GM12892 (cell line): ENCODE data around the gene MTF2.
"Not testable (repeated sequence)": the region's sequence is repeated elsewhere in the genome, so short reads cannot be mapped to it uniquely, and the experiment has no call there.

Experiments used
- DNase-seq: peaks from one replicate; pipeline ENCODE4 v3.0.0; 2011; ENCODE audit not compliant: insufficient read length
- FAIRE-seq: peaks from 2 replicates; lab custom pipeline; 2011; peaks lifted over from hg19 to GRCh38; lab: Jason Lieb, UNC
- POLR2A ChIP-seq: IDR thresholded peaks from 2 replicates; pipeline ENCODE4 v1.6.1; 2011; ENCODE audit warnings: low read depth, low read length, control low read depth
- POLR2AphosphoS5 ChIP-seq: IDR thresholded peaks from 2 replicates; pipeline ENCODE4 v1.6.1; 2011; ENCODE audit warnings: low read depth, low read length, control low read depth
- TAF1 ChIP-seq: IDR thresholded peaks from 2 replicates; pipeline ENCODE4 v1.6.1; 2011; ENCODE audit warnings: low read depth, mild to moderate bottlenecking, control low read depth, low read length, borderline replicate concordance

MTF2 gene

DNA sequence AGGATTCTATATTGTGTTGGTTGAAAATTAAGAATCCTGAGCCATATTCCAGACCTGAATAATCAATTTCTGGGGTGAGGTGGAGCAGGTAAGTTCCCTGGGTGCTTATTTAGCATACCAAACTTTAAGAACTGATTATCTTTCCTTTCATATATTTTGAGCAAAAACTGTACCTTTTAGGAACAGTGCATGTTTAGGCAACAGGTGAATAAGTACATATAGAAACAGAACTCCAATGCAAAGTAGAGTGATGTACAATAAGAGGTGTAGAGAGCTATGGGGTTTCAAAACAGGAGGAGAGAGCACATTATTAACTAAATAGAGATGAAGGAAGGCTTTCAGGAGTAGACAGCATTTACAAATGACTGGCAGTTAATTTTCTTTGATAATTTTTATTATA lies 72.4 kb downstream of the MTF2 start:
- TF ChIP-seq POLR2AphosphoS5 (no peak), TAF1 (no peak), POLR2A (no peak)
- no peak for DNase-seq
- FAIRE-seq = peak; percentile 14

DNA sequence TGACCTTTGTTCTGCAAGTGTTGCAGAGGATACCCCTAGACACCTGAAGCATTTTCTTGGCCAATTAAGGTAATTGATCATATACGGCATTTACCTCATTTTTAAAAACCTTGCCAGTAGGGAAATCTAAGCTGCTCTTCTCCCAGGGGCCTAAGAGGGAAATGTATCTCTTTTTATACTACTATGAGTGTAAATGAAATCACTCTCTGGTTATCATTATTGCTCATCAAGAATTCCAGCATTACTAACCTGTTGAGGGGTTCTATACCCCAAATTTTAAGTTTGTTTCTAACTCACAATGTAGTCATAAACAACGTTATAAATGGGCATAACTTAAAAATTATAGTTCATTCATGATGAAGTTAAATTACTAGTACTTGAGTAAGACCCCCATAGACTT lies 73.8 kb downstream of the MTF2 start:
- FAIRE-seq (no peak), DNase-seq (no peak)
- no peak for TF ChIP-seq POLR2A
- no peak for TF ChIP-seq POLR2AphosphoS5
- TF ChIP-seq TAF1 = no peak

DNA sequence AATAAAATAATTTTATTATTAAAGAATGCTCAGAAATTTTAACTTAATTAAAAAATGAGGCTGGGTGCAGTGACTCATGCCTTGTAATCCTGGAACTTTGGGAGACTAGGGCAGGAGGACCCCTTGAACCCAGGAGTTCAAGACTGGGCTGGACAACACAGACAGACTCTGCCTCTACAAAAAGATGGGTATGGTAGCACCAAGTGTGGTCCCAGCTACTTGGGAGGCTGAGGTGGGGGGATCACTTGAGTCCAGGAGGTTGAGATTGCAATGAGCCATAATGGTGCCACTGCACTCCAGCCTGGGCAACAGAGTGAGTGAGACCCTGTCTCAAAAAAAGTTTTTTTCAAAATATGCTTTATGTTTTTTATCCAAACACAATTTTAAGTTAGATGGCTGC lies 75.8 kb downstream of the MTF2 start:
- TF ChIP-seq TAF1 (no peak), POLR2AphosphoS5 (no peak), POLR2A (no peak)
- DNase-seq (no peak), FAIRE-seq (no peak)

DNA sequence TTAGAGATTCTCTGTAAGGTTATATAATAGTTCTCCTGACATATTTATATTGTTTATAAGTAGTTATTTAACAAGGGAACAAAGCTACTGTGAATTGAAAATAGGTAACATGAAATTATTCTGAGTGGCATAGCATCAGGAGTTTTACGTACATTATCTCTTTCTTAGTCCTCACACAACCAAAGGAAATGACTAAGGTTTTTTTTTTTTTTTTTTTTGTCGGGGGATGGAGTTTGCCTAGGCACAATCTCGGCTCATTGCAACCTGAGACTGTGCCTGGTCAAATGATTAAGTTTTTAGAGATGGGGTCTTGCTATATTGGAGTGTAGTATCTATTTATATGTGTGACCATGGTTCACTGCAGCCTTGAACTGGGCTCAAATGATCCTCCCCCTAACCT lies 76.3 kb downstream of the MTF2 start:
- TF ChIP-seq POLR2A (no peak), POLR2AphosphoS5 (no peak), TAF1 (no peak)
- no peak for DNase-seq
- no peak for FAIRE-seq

DNA sequence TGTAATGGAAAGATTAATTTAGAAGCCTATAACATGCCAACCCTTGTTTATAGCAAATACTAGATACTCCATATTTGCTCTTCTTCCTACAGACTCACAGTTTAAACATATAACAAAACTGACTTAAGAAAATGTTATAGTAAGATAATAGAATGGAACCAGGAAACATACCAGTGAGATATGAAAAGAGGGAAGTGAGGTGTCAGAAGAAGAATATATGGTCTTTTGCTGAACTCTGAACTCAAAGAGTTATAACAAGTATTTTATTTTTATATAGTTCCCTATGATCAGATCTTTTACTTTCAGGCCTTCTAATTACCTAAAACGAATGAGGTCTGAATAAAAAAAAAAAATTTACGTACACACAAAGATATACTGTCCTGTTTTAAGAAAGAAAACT lies 80.3 kb downstream of the MTF2 start:
- DNase-seq (no peak), FAIRE-seq (no peak)
- no peak for TF ChIP-seq POLR2A
- no peak for TF ChIP-seq TAF1
- TF ChIP-seq POLR2AphosphoS5 = no peak

DNA sequence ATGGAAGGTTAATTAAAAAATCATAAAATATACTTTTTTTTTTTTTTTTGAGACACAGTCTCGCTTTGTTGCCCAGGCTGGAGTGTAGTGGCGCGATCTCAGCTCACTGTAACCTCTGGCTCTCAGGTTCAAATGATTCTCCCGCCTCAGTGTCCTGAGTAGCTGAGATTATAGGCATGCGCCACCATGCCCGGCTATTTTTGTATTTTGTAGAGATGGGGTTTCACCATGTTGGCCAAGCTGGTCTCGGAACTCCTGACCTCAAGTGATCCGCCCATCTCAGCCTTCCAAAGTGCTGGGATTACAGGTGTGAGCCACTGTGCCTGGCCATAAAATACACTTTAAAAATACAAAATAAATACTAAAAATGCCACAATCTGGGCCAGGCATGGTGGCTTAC lies 84.2 kb downstream of the MTF2 start:
- not testable (repeated sequence) for FAIRE-seq, DNase-seq

DNA sequence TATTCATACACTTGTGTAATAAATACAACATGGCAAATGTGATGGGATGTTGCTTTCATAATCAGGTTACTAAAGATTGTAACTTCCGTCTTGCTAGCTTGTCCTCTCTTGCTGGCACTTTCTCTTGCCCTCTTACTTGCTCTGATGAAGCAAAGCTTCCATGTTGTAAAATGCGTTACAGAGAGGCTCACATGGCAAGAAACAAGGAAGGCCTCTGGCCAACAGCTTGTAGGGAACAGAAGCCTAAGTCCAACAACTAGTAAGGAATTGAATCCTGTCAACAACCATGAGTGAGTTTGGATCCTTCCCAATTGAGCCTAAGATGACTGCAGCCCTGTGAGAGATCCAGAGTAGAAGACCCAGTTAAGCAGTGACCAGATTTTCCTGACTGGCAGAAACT lies 85.7 kb downstream of the MTF2 start:
- TF ChIP-seq POLR2A = no peak
- TF ChIP-seq TAF1 = no peak
- TF ChIP-seq POLR2AphosphoS5 = no peak
- FAIRE-seq (no peak), DNase-seq (no peak)

DNA sequence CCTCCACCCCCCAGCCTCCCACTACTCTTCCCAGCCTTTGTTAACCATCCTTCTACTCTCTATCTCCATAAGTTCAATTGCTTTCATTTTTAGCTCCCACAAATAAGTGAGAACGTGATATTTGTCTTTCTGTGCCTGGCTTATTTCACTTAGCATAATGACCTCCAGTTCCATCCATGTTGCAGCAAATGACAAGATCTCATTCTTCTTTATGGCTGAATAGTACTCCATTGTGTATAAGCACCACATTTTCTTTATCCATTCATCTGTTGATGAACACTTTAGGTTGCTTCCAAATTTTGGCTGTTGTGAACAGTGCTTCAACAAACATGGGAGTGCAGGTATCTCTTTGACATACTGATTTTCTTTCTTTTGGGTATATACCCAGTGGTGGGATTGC lies 86.8 kb downstream of the MTF2 start:
- not testable (repeated sequence) for FAIRE-seq, DNase-seq

DNA sequence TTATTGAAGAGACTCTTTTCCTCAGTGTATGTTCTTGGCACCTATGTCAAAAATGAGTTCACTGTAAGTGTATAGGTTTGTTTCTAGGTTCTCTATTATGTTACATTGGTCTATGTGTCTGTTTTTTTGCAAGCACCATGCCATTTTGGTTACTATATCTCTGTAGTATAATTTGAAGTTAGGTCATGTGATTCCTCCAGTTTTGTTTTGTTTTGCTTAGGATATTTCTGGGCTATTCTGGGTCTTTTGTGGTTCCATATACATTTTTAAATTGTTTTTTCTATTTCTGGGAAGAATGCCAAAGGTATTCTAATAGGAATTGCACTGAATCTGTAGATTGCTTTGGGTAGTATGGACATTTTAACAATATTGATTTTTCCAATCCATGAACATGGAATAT lies 87.9 kb downstream of the MTF2 start:
- TF ChIP-seq TAF1 = no peak
- no peak for TF ChIP-seq POLR2A
- TF ChIP-seq POLR2AphosphoS5 = no peak
- FAIRE-seq (no peak), DNase-seq (no peak)

DNA sequence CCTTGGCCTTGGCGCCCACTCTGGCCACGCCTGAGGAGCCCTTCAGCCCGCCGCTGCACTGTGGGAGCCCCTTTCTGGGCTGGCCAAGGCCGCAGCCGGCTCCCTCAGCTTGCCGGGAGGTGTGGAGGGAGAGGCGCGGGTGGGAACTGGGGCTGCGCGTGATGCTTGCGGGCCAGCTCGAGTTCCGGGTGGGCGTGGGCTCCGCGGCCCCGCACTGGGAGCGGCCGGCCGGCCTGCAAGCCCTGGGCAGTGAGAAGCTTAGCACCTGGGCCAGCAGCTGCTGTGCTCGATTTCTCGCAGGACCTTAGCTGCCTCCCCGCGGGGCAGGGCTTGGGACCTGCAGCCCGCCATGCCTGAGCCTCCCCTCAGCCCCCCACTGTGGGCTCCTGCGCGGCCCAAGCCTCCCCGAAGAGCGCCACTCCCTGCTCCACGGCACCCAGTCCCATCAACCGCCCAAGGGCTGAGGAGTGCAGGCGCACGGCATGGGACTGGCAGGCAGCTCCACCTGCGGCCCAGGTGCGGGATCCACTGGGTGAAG lies 91.1 kb downstream of the MTF2 start:
- not testable (repeated sequence) for FAIRE-seq, DNase-seq

DNA sequence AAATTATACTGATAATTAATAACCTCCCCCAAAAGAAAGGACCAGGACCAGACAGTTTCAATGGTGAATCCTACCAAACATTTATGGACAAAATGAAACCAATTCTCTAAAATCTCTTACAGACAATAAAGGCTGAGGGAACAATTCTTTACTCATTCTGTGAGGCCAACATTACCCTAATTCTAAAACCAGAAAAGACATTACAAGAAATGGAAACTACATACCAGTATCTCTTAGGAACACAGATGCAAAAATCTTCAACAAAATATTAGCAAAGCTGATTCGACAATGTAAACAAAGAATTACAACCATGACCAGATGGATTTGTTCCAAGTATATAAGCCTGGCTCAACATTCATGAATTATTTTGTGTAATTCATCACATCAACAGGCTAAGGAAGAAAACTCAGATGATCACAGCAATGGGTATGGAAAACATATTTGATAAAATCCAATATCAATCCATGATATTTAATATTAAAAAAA lies 92.5 kb downstream of the MTF2 start:
- no peak for FAIRE-seq
- TF ChIP-seq POLR2AphosphoS5 (no peak), POLR2A (no peak), TAF1 (no peak)
- no peak for DNase-seq

DNA sequence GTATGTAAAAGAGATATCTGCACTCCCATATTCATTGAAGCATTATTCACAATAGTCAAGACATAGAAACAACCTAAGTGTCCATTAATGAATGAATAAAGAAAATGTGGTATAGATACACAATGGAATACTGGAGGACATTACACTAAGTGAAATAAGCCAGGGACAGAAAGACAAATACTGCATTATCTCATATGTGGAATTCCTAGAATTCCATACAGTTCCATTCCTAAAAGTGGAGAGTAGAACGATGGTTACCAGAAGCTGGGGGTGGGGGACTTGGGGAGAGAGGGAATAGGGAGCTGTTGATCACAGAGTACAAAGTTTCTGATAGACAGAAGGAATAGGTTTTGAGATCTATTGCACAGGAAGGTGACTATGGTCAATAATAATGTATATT lies 93.7 kb downstream of the MTF2 start:
- no peak for FAIRE-seq
- TF ChIP-seq POLR2A = no peak
- TF ChIP-seq TAF1 = no peak
- no peak for TF ChIP-seq POLR2AphosphoS5
- no peak for DNase-seq

DNA sequence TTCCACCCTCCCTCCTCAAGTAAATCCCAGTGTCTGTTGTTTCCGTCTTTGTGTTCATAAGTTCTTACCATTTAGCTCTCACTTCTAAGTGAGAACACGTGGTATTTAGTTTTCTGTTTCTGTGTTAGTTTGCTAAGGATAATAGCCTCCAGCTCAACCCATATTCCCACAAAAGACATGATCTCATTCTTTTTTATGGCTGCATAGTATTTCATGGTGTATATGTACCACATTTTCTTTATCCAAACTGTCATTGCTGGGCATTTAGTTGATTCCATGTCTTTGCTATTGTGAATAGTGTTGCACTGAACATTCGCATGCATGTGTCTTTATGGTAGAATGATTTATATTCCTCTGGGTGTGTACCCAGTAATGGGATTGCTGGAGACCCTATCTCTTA lies 95.6 kb downstream of the MTF2 start:
- DNase-seq, FAIRE-seq: not testable (repeated sequence)

DNA sequence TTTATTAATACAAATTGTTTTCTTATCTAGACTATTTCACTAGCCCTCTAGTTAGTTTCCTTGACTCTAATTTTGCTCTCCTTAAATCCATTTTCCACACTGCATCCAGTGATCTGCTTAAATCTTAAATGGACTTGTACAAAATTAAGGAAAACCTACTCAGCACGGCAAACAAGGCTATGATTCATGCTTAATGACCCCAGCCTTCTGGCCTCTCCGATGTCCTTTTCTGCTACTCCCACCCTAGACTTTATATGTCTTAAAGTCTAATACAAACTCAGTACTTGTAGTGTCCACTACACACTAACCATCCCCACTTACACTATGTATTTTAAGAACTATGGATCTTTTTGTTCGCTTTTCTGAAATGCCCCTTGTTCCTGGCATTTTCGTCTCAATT lies 98.9 kb downstream of the MTF2 start:
- FAIRE-seq = no peak
- TF ChIP-seq TAF1 = no peak
- no peak for TF ChIP-seq POLR2AphosphoS5
- TF ChIP-seq POLR2A = no peak
- no peak for DNase-seq
